ENCODE results near the gene SP9.

The SP9 gene

GRCh38 chr2:174334781-174335251 lies at the start of gene SP9:
SP9 (plus strand) TSS chr2:174334954; CDS start chr2:174335093, 139 bp downstream.
- H3K4me3 ChIP-seq (ENCODE audit: low read depth, low read length) = no peak within 1 kb of the TSS
- TF ChIP-seq CTCF (conservative IDR thresholded peaks at IDR 0.05; ENCODE audit: low read depth, low read length) = no peak
- DNase-seq (ENCODE audit: low read depth) = no peak

GRCh38 chr2:174286172-174286571 lies 48.6 kb upstream of the SP9 start:
- no peak overlapping the region for H3K4me3 ChIP-seq (ENCODE audit: low read depth, low read length)
- no peak for TF ChIP-seq CTCF (conservative IDR thresholded peaks at IDR 0.05; ENCODE audit: low read depth, low read length)
- DNase-seq (ENCODE audit: low read depth) = no peak

GRCh38 chr2:174292908-174293307 lies 41.8 kb upstream of the SP9 start:
- no peak overlapping the region for H3K4me3 ChIP-seq (ENCODE audit: low read depth, low read length)
- no peak for TF ChIP-seq CTCF (conservative IDR thresholded peaks at IDR 0.05; ENCODE audit: low read depth, low read length)

GRCh38 chr2:174300114-174300513 lies 34.6 kb upstream of the SP9 start:
- no peak overlapping the region for H3K4me3 ChIP-seq (ENCODE audit: low read depth, low read length)
- DNase-seq (ENCODE audit: low read depth) = peak; percentile 13
- no peak for TF ChIP-seq CTCF (conservative IDR thresholded peaks at IDR 0.05; ENCODE audit: low read depth, low read length)

More at GRCh38 chr2:174292908-174293307, 41.8 kb upstream of the SP9 start:
- no peak for DNase-seq (ENCODE audit: low read depth)

- no peak for DNase-seq (ENCODE audit: low read depth)
- no peak for TF ChIP-seq CTCF (conservative IDR thresholded peaks at IDR 0.05; ENCODE audit: low read depth, low read length)
These were observed 22.0 kb upstream of the SP9 start for GRCh38 chr2:174312581-174313234.

GRCh38 chr2:174322149-174322548 lies 12.6 kb upstream of the SP9 start:
- TF ChIP-seq CTCF (conservative IDR thresholded peaks at IDR 0.05; ENCODE audit: low read depth, low read length) = no peak
- H3K4me3 ChIP-seq (ENCODE audit: low read depth, low read length) = no peak overlapping the region
- no peak for DNase-seq (ENCODE audit: low read depth)

More at GRCh38 chr2:174312581-174313234, 22.0 kb upstream of the SP9 start:
- H3K4me3 ChIP-seq (ENCODE audit: low read depth, low read length) = no peak overlapping the region

GRCh38 chr2:174322746-174323145 lies 12.0 kb upstream of the SP9 start:
- no peak overlapping the region for H3K4me3 ChIP-seq (ENCODE audit: low read depth, low read length)
- no peak for DNase-seq (ENCODE audit: low read depth)
- no peak for TF ChIP-seq CTCF (conservative IDR thresholded peaks at IDR 0.05; ENCODE audit: low read depth, low read length)

Data from choroid plexus epithelial cell (primary cell).